C1 segment of cervical spinal cord (tissue), 14 donors: ENCODE results near the gene FAM118A.
"Not testable (repeated sequence)": the region's sequence is repeated elsewhere in the genome, so short reads cannot be mapped to it uniquely, and the experiment has no call there.

Experiments
- DNase-seq, 14 donors: peaks; one replicate each; lab custom pipeline; 2025; lab: John Stamatoyannopoulos, UW

Gene FAM118A

GRCh38 chr22:45308957-45309421 is 745 bp upstream of the FAM118A start:
- DNase-seq: peak in 1 of 14 donors; percentile 23

GRCh38 chr22:45310331-45310976 is 720 bp downstream of the FAM118A start:
- DNase-seq: peak in 1 of 14 donors; percentile 46

GRCh38 chr22:45310977-45311531 is 1.3 kb downstream of the FAM118A start:
- DNase-seq: no peak

- DNase-seq: no peak
Measured at GRCh38 chr22:45312415-45312814, 2.7 kb downstream of the FAM118A start.

- DNase-seq: no peak
Measured at GRCh38 chr22:45312856-45313255, 3.1 kb downstream of the FAM118A start.

DNA sequence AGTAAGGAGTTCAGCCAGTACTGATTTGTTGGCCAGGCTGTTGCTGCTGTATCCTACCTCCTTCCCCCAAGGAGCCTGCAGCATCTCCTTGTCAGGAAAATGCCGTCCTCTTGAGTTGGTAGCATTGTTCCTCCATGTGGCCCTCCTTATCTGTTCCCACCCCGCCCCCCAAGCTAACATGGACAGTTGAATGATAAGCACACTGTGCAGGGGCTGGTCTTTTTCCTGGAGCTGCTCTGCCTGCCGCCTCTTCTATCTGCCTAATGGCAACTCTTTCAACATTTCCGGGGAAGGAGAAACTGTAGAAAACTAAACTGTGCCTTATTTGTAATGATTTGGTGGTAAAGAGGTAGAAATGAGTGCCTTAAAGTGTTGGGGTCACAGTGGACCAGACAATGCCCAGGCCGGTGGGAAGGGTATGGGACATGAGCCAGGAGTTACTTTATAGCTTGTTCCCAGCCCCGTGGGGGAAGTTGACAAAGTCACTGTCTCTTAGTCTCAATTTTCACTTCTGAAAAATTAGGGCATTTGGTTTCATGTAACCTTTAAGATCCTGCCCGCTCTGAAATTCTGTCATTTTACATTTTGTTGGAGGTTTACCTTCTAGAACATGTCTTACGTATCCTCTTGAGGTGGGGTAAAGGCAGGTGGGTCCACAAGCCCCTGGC is 4.5 kb downstream of the FAM118A start:
- DNase-seq: no peak

DNA sequence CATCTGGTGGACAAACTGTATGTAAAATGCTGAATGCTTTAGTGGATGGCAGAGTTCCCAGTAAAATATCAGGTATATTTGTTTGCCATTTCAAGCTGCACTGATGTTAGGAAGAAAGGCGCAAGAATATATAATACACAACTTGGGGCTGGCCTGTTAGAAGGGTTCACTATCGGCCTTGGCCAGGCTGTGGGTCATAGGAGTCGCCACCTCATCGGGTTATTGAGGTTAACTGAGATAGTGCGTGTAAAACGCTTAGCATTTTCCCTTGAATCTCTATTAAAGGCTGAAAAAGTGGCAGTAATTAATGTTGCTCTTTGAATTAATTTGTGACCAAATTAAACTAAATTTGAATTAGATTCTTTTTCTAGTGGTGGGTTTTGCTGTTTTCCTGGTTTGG is 5.1 kb downstream of the FAM118A start:
- no peak for DNase-seq

DNA sequence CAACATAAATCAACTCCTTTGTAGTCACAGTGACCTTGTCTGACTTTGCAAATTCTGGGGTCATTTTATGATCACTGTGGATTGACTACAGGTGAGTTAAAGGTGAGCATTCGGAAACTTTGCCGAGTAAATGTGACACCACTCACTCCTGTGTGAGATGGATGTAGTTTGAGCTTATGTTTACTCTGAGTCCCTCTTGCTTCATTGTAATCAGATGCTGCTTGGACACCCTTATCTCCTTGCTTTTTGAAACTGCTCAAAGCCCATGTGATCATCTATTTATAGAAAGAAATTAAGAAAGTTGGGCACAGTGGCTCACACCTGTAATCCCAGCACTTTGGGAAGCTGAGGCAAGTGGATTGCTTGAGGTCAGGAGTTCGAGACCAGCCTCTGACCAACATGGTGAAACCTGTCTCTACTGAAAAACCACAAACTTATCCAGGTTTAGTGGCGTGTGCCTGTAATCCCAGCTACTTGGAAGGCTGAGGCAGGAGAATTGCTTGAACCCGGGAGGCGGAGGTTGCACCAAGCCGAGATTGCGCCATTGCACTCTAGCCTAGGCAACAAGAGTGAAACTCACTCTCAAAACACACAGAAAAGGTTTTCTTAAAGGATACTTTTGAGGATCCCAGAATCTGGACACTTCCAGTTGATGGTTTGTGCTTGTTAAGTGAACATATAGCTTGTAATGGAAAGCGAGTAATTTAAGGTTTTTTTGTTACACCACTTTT is 7.2 kb downstream of the FAM118A start:
- no peak for DNase-seq

GRCh38 chr22:45317551-45318167 is 7.9 kb downstream of the FAM118A start:
- peak in 9 of 14 donors; percentile 21 to 56 (median 30) for DNase-seq

- DNase-seq: peak in 8 of 14 donors; percentile 10 to 61 (median 28)
Measured at GRCh38 chr22:45318168-45318557, 8.4 kb downstream of the FAM118A start.

- DNase-seq: no peak
Measured at GRCh38 chr22:45318558-45319323, 9.0 kb downstream of the FAM118A start.

DNA sequence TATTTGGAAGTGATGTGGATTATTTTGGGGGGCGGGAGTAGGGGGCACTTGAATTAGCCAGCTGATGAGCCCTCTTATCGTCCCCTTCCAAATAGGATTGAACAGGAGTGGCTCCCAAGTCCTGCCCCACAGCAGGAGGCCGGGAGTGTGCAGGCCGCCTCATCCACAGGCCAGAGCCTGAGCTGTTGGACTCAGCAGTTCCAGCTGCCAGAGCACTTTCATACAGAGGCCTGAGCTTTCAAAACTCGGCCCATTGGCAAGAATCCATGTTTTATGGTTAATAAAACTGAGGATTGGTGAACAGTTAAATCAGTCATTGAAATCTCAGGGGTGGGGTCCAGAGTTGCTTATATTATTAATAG is 9.6 kb downstream of the FAM118A start:
- no peak for DNase-seq

DNA sequence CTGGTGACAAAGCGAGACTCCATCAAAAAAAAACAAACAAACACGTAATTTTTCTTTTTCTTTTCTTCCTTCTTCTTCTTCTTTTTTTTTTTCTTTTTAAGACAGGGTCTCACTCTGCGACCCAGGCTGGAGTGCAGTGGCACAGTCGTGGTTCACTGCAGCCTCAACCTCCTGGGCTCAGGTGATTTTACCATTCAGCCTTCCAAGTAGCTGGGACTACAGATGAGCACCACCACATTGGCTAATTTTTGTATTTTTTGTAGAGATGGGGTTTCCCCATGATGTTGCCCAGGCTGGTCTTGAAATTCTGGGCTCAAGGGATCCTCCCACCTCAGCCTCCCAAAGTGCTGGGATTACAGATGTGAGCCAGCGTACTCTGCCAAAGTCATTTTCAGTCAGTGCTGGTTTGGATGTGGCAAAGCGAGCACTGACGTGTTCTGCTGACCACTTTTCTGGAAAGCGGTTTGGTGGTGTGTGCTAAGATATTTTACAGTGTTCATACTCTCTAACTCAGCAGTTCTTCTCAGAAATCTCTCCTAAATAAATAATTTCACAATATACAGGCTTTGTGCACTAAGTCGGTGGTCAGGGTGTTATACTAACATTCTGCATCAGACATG is 10.7 kb downstream of the FAM118A start:
- DNase-seq: no peak

GRCh38 chr22:45321827-45322226 is 12.1 kb downstream of the FAM118A start:
- no peak for DNase-seq

- DNase-seq: no peak
Measured at GRCh38 chr22:45322873-45323525, 13.3 kb downstream of the FAM118A start.

DNA sequence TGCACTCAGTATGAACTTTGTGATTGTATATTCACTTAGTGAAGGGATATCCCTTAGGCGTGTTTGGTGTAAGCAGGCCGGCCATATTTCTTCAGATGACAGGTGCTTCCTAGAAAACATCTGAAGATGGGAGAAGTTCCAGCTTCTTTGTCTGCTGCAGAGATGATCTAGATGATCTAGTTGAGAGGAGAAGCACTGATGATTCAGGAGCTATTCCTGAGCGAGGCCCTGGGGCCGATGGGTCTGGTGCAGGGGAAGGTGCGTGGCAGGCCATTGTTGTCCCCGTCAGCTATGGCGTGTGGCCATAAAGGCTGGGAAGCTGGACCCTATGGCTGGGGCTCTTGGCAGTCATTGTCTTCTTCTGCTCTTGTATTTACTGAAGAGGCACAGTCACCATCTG is 14.0 kb downstream of the FAM118A start:
- DNase-seq: no peak

DNA sequence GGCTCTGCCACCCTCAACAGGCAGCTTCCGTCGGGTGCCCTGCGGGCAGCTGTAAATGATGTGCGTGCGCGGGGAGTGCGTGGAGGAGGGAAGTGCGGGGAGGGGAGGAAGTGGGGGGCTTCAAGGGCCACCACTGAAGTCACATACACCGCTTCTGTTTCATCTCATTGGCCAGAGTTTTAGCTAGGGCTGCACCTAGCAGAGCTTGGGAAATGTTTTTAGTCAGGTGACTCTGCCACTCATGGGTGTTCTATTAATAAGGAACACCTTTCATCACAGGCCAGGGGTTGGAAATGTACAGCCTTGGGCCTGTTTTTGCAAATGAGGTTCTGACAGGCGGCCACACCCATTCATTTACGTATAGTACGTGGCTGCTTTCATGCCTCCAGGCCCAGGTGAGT is 14.6 kb downstream of the FAM118A start:
- no peak for DNase-seq

- not testable (repeated sequence) for DNase-seq
Measured at GRCh38 chr22:45328261-45328660, 18.5 kb downstream of the FAM118A start.

- peak in 1 of 14 donors; percentile 13 for DNase-seq
Measured at GRCh38 chr22:45328822-45329529, 19.2 kb downstream of the FAM118A start.
